PC-9 (cell line): Measurements from ENCODE around the gene ZNF30. TPM values are rescaled to one million over a fixed set of nuclear protein-coding genes. Genes with fewer than 3 reads are reported as not detected.
"Not testable (repeated sequence)": the region's sequence is repeated elsewhere in the genome, so short reads cannot be mapped to it uniquely, and the experiment has no call there.

Experiments
- BruUV-seq: library from RNA; stranded (reverse); fragments of 400-500 nt; replicated peaks from 2 replicates; lab custom pipeline; 2021; lab: Mats Ljungman, UMichigan
- CTCF ChIA-PET: fragments of 300-600 bp; sonication (Branson Sonifier 250); formaldehyde crosslinking; loops from one replicate; lab custom pipeline; 2022; ENCODE audit warnings: antibody characterized with exemption; lab: Charles Lee
- POLR2A ChIA-PET: fragments of 300-600 bp; sonication (Branson Sonifier 250); formaldehyde crosslinking; loops from one replicate; lab custom pipeline; 2022; ENCODE audit warnings: antibody characterized with exemption; ENCODE audit not compliant: unreplicated experiment; lab: Charles Lee
- DNase-seq, 2 experiments: peaks; one replicate each; pipeline versions ENCODE4 v3.0.0 to v3.0.0-alpha.2; 2015 to 2022; ENCODE audit warnings: mixed read lengths in 1 of 2
- H2AFZ ChIP-seq: fragments of 200-600 bp; sonication (generic); 2 replicates; pipeline ENCODE4 v1.8.1; 2017; ENCODE audit warnings: antibody characterized with exemption
- H3F3A ChIP-seq: fragments of 200-600 bp; sonication (generic); 2 replicates; pipeline ENCODE4 v1.8.1; 2017; ENCODE audit warnings: antibody characterized with exemption, mild to moderate bottlenecking, low read depth; ENCODE audit not compliant: insufficient read depth
- H3K27ac ChIP-seq: fragments of 200-600 bp; sonication (generic); 2 replicates; pipeline ENCODE4 v1.6.1; 2016; ENCODE audit warnings: mixed run types
- H3K27me3 ChIP-seq: fragments of 200-600 bp; sonication (generic); 2 replicates; pipeline ENCODE4 v1.6.1; 2016; ENCODE audit warnings: low read depth, mixed run types; ENCODE audit not compliant: insufficient read depth
- H3K36me3 ChIP-seq: fragments of 200-600 bp; sonication (generic); 2 replicates; pipeline ENCODE4 v1.6.1; 2016; ENCODE audit warnings: low read depth, mixed run types
- H3K4me1 ChIP-seq: fragments of 200-600 bp; sonication (generic); replicated peaks from 2 replicates; pipeline ENCODE4 v1.6.1; 2016; ENCODE audit warnings: mixed run types; ENCODE audit not compliant: insufficient read depth
- H3K4me2 ChIP-seq: fragments of 200-600 bp; sonication (generic); 2 replicates; pipeline ENCODE4 v1.6.1; 2017; ENCODE audit warnings: mixed run types
- H3K4me3 ChIP-seq: fragments of 200-600 bp; sonication (generic); 2 replicates; pipeline ENCODE4 v1.6.1; 2016; ENCODE audit warnings: mixed run types
- H3K79me2 ChIP-seq: fragments of 200-600 bp; sonication (generic); 2 replicates; pipeline ENCODE4 v1.6.1; 2017; ENCODE audit warnings: low read depth, mixed run types
- H3K9me2 ChIP-seq: fragments of 200-600 bp; sonication (generic); 2 replicates; pipeline ENCODE4 v1.8.1; 2017; ENCODE audit warnings: mild to moderate bottlenecking; ENCODE audit not compliant: insufficient read depth
- H3K9me3 ChIP-seq: fragments of 200-600 bp; sonication (generic); 2 replicates; pipeline ENCODE4 v1.8.1; 2016; ENCODE audit warnings: low read depth; ENCODE audit not compliant: insufficient read depth
- H4K20me1 ChIP-seq: fragments of 200-600 bp; sonication (generic); 2 replicates; pipeline ENCODE4 v1.8.1; 2017; ENCODE audit not compliant: insufficient read depth
- CTCF ChIP-seq: fragments of 200-600 bp; sonication (generic); conservative IDR thresholded peaks from 2 replicates; pipeline ENCODE4 v1.6.1; 2017; ENCODE audit warnings: mixed run types, antibody characterized with exemption, mild to moderate bottlenecking, moderate library complexity
- EZH2 ChIP-seq: fragments of 200-600 bp; sonication (generic); IDR thresholded peaks from 2 replicates; pipeline ENCODE4 v1.8.0; 2017; ENCODE audit warnings: antibody characterized with exemption, low read depth
- intact Hi-C: fragments of 100-400 bp; cut with micrococcal nuclease; formaldehyde crosslinking; loops from one replicate; pipeline ENCODE4 v1.10.0; 2022; ENCODE audit not compliant: unreplicated experiment
- total RNA-seq: library from RNA; stranded (reverse); gene quantifications from 2 replicates; pipeline ENCODE4 v1.2.3, GENCODE V29; 2021

The ZNF30 gene
- total RNA-seq, 1 experiment from 2014 or later: 1.3 TPM

- Histone ChIP-seq H3K79me2 (peaks cover 9% of the 10 kb centered on the region; the same call in 1 of the 2 replicates), H3K4me1 (peaks cover 15% of the 10 kb centered on the region; the same call in 1 of the 2 replicates), H3F3A (peaks cover 4% of the 10 kb centered on the region; the same call in 1 of the 2 replicates), H3K9me3 (peaks cover 17% of the 10 kb centered on the region), H3K9me2 (no peaks in the 10 kb centered on the region), H3K27ac (no peak overlapping the region), H3K36me3 (peaks cover 9% of the 10 kb centered on the region), H4K20me1 (no peaks in the 10 kb centered on the region), H2AFZ (peak overlapping the region; percentile 97; the same call in 1 of the 2 replicates), H3K27me3 (peaks cover 10% of the 10 kb centered on the region; the same call in 1 of the 2 replicates), H3K4me2 (peak overlapping the region; percentile 88), H3K4me3 (peak overlapping the region; percentile 86)
- no TSS peak for BruUV-seq
- TF ChIP-seq EZH2 (no peak), CTCF (no peak)
- intact Hi-C loops: no loop called here
- no peak for DNase-seq
- ChIA-PET CTCF (interaction anchor here (0.5 kb wide), 1 partner anchor 223 kb away, joined by 4 read pairs; no protein-coding TSS in a partner anchor), POLR2A (no interaction called here)
Observed at GRCh38 chr19:34962687-34963572, 36.2 kb downstream of the ZNF30 start.

GRCh38 chr19:34963573-34964406 lies 37.1 kb downstream of the ZNF30 start, which contains the start of gene ZNF792:
Gene ZNF792, minus strand, starts transcription at chr19:34964229. Its CDS starts 567 bp downstream, at chr19:34963662.
- BruUV-seq: no TSS peak
- peaks cover 15% of the 10 kb centered on the region; the same call in 1 of the 2 replicates for H3K4me1 ChIP-seq
- TF ChIP-seq EZH2 (no peak), CTCF (no peak)
- H3K36me3 ChIP-seq: peaks cover 2% of the 10 kb centered on the region; the same call in 1 of the 2 replicates
- peaks cover 11% of the 10 kb centered on the region for H3K9me3 ChIP-seq
- peaks cover 4% of the 10 kb centered on the region; the same call in 1 of the 2 replicates for H3F3A ChIP-seq
- intact Hi-C loops: no loop called here
- peaks cover 19% of the 10 kb centered on the region for H3K27me3 ChIP-seq
- H3K27ac ChIP-seq: no peak within 1 kb of the TSS
- H3K4me3 ChIP-seq: peak within 1 kb of the TSS; percentile 86
- H3K79me2 ChIP-seq: peaks cover 9% of the 10 kb centered on the region; the same call in 1 of the 2 replicates
- H4K20me1 ChIP-seq: no peaks in the 10 kb centered on the region
- DNase-seq: peak in 1 of 2 experiments; percentile 47
- POLR2A ChIA-PET: no interaction called here
- H3K4me2 ChIP-seq: peak within 1 kb of the TSS; percentile 88
- H2AFZ ChIP-seq: peak within 1 kb of the TSS; percentile 97
- H3K9me2 ChIP-seq: no peaks in the 10 kb centered on the region
- CTCF ChIA-PET: interaction anchor here (0.5 kb wide), 1 partner anchor 223 kb away, joined by 4 read pairs; no protein-coding TSS in a partner anchor

- Histone ChIP-seq H2AFZ (no peak overlapping the region), H3K4me1 (peaks cover 15% of the 10 kb centered on the region; the same call in 1 of the 2 replicates), H3K27me3 (peaks cover 27% of the 10 kb centered on the region), H3K36me3 (no peaks in the 10 kb centered on the region), H3K4me3 (no peak overlapping the region), H3K79me2 (peaks cover 9% of the 10 kb centered on the region; the same call in 1 of the 2 replicates), H3K9me3 (peaks cover 7% of the 10 kb centered on the region), H3K27ac (no peak overlapping the region), H3F3A (peaks cover 4% of the 10 kb centered on the region; the same call in 1 of the 2 replicates), H3K4me2 (no peak overlapping the region), H4K20me1 (no peaks in the 10 kb centered on the region), H3K9me2 (no peaks in the 10 kb centered on the region)
- CTCF ChIA-PET: no interaction called here
- DNase-seq: no peak
- POLR2A ChIA-PET: no interaction called here
- TF ChIP-seq EZH2 (no peak), CTCF (no peak)
- no TSS peak for BruUV-seq
- intact Hi-C loops: no loop called here
Observed at GRCh38 chr19:34964598-34964997, 37.9 kb downstream of the ZNF30 start.

- Histone ChIP-seq H3K4me1 (peaks cover 15% of the 10 kb centered on the region; the same call in 1 of the 2 replicates), H3K27me3 (peaks cover 36% of the 10 kb centered on the region)
- H3K9me3 ChIP-seq, H3K4me3 ChIP-seq, DNase-seq, POLR2A ChIA-PET, H2AFZ ChIP-seq, BruUV-seq, CTCF ChIA-PET, H3K36me3 ChIP-seq, H4K20me1 ChIP-seq, H3K9me2 ChIP-seq, H3K79me2 ChIP-seq, H3F3A ChIP-seq, H3K4me2 ChIP-seq, intact Hi-C loops, H3K27ac ChIP-seq: not testable (repeated sequence)
Observed at GRCh38 chr19:34965505-34965904, 38.8 kb downstream of the ZNF30 start.
